Panc1 (cell line): Measurements from ENCODE around the gene UGT1A8. TPM values are rescaled to one million over a fixed set of nuclear protein-coding genes. Genes with fewer than 3 reads are reported as not detected.

Experiments used
- ATAC-seq: fragments of 200-7000 bp; cut with Tn5 transposase; 2 replicates; pipeline ENCODE4 v1.9.1; 2020; ENCODE audit warnings: mild to moderate bottlenecking, moderate library complexity
- BruUV-seq: library from RNA; stranded (reverse); fragments of 400-500 nt; replicated peaks from 2 replicates; lab custom pipeline; 2021; lab: Mats Ljungman, UMichigan
- CTCF ChIA-PET: fragments of 300-600 bp; sonication (Branson Sonifier 250); formaldehyde crosslinking; loops from one replicate; lab custom pipeline; 2022; ENCODE audit warnings: antibody characterized with exemption; lab: Charles Lee
- POLR2A ChIA-PET: fragments of 300-600 bp; sonication (Branson Sonifier 250); formaldehyde crosslinking; loops from one replicate; lab custom pipeline; 2022; ENCODE audit warnings: antibody characterized with exemption; lab: Charles Lee
- DNase-seq: peaks from one replicate; pipeline ENCODE4 v3.0.0-alpha.2; 2010; ENCODE audit warnings: low read depth, low spot score
- H3K27ac ChIP-seq: 2 replicates; pipeline ENCODE4 v1.5.1; 2011; ENCODE audit warnings: mild to moderate bottlenecking, low read length, inconsistent platforms
- H3K27me3 ChIP-seq: fragments of 200-500 bp; sonication (Bioruptor generic); 2 replicates; pipeline ENCODE4 v1.6.0; 2014; ENCODE audit warnings: low read length, inconsistent platforms; ENCODE audit not compliant: control insufficient read depth, insufficient read depth
- H3K36me3 ChIP-seq: fragments of 200-500 bp; sonication (Bioruptor generic); 2 replicates; pipeline ENCODE4 v1.5.1; 2014; ENCODE audit warnings: inconsistent platforms, mild to moderate bottlenecking, low read length, moderate library complexity; ENCODE audit not compliant: control insufficient read depth, insufficient read depth
- H3K4me1 ChIP-seq: 2 replicates; pipeline ENCODE4 v1.5.1; 2011; ENCODE audit warnings: inconsistent platforms, mild to moderate bottlenecking, low read length, moderate library complexity; ENCODE audit not compliant: control insufficient read depth, insufficient read depth
- H3K4me3 ChIP-seq, 2 experiments: 2 replicates each; pipeline ENCODE4 v1.5.1; 2011 to 2012; ENCODE audit warnings: low read depth in 2 of 2, low read length in 2 of 2, mild to moderate bottlenecking in 2 of 2, inconsistent platforms in 1 of 2, moderate library complexity in 1 of 2
- H3K9me3 ChIP-seq: fragments of 200-500 bp; sonication (Bioruptor generic); 2 replicates; pipeline ENCODE4 v1.5.1; 2014; ENCODE audit warnings: low read depth, mild to moderate bottlenecking, inconsistent platforms, low read length, moderate library complexity; ENCODE audit not compliant: control insufficient read depth, insufficient read depth
- POLR2AphosphoS5 ChIP-seq: IDR thresholded peaks from 2 replicates; pipeline ENCODE4 v1.6.1; 2012; ENCODE audit warnings: mild to moderate bottlenecking, low read depth, low read length, moderate library complexity
- SIN3A ChIP-seq: IDR thresholded peaks from 2 replicates; pipeline ENCODE4 v1.6.1; 2012; ENCODE audit warnings: low read depth, mild to moderate bottlenecking, low read length, moderate library complexity, borderline replicate concordance; ENCODE audit not compliant: insufficient read depth
- TCF7L2 ChIP-seq: IDR thresholded peaks from 2 replicates; pipeline ENCODE4 v1.6.1; 2011; ENCODE audit warnings: mild to moderate bottlenecking, low read depth, low read length, inconsistent platforms
- in situ Hi-C: cut with HindIII; loops from 2 replicates; pipeline ENCODE4 v1.10.0; 2016; ENCODE audit warnings: low sequenced_read_pairs, low pct_unique_long_range_greater_than_20kb
- intact Hi-C: fragments of 100-400 bp; cut with micrococcal nuclease; formaldehyde crosslinking; loops from one replicate; pipeline ENCODE4 v1.10.0; 2022; ENCODE audit not compliant: unreplicated experiment
- total RNA-seq: library from RNA; stranded (reverse); gene quantifications from one replicate; pipeline ENCODE4 v1.2.1, GENCODE V29; 2021; ENCODE audit not compliant: unreplicated experiment
- TF ChIP-seq, protein P1 (sequence below): fragments of 450-650 bp; IDR thresholded peaks from 2 replicates; pipeline ENCODE4 v1.5.1; 2017; ENCODE audit warnings: mild to moderate bottlenecking
- TF ChIP-seq, protein P2 (sequence below), 2 experiments: IDR thresholded peaks; 2 replicates each; pipeline ENCODE4 v1.6.1; 2011 to 2012; ENCODE audit warnings: low read depth in 2 of 2, control low read depth in 1 of 2, low read length in 1 of 2, mild to moderate bottlenecking in 1 of 2, moderate library complexity in 1 of 2; ENCODE audit not compliant: insufficient read depth in 1 of 2

The UGT1A8 gene
- total RNA-seq, 1 experiment from 2014 or later, result 0.15 TPM

- TF ChIP-seq SIN3A, result no peak
- TF ChIP-seq, protein P1, sequence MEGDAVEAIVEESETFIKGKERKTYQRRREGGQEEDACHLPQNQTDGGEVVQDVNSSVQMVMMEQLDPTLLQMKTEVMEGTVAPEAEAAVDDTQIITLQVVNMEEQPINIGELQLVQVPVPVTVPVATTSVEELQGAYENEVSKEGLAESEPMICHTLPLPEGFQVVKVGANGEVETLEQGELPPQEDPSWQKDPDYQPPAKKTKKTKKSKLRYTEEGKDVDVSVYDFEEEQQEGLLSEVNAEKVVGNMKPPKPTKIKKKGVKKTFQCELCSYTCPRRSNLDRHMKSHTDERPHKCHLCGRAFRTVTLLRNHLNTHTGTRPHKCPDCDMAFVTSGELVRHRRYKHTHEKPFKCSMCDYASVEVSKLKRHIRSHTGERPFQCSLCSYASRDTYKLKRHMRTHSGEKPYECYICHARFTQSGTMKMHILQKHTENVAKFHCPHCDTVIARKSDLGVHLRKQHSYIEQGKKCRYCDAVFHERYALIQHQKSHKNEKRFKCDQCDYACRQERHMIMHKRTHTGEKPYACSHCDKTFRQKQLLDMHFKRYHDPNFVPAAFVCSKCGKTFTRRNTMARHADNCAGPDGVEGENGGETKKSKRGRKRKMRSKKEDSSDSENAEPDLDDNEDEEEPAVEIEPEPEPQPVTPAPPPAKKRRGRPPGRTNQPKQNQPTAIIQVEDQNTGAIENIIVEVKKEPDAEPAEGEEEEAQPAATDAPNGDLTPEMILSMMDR, result no peak
- intact Hi-C loops, result no loop called here
- DNase-seq (no peak), ATAC-seq (no peak)
- ChIA-PET POLR2A (no interaction called here), CTCF (no interaction called here)
- no TSS peak for BruUV-seq
- Histone ChIP-seq H3K9me3 (no peaks in the 10 kb centered on the region), H3K27me3 (no peaks in the 10 kb centered on the region; the same call in 1 of the 2 replicates), H3K4me1 (no peaks in the 10 kb centered on the region), H3K36me3 (no peaks in the 10 kb centered on the region), H3K27ac (no peak overlapping the region), H3K4me3 (no peak overlapping the region)
- in situ Hi-C loops, result no loop called here
Observed at GRCh38 chr2:233803994-233804393, 186.6 kb downstream of the UGT1A8 start.

DNA sequence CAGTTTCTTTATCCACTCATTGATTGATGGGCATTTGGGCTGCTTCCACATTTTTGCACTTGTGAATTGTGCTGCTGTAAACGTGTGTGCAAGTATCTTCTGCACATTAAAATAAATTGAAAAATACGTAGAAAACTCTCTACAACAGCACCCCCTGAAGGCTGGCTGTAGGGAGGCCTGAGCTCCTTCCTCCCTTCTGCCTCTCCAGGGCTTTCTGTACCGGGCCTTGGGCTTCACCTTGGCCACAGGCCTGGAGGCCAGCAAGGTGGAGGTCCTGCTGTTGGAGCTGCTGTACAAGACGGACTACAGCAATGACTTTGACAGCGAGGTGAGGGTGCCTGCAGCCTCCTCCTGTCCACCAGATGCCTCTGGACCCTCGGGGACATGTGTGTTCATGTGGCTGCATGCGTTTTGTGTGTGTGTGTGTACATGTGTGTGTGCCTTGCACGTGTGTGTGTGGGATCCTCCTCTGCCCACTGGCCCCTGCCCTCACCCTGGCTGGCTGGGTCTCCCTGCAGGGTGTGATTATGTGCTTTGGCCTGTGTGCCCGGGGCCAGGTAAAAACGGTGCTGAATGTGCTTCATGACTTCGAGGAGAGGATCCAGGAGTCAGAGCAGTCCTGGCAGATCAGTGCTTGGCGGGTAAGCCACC lies 189.9 kb downstream of the UGT1A8 start:
- intact Hi-C loops, result no loop called here
- Histone ChIP-seq H3K27me3 (no peaks in the 10 kb centered on the region; the same call in 1 of the 2 replicates), H3K36me3 (no peaks in the 10 kb centered on the region), H3K4me1 (no peaks in the 10 kb centered on the region), H3K9me3 (no peaks in the 10 kb centered on the region), H3K4me3 (no peak overlapping the region), H3K27ac (no peak overlapping the region)
- no peak for ATAC-seq
- CTCF ChIA-PET, result no interaction called here
- DNase-seq, result no peak
- in situ Hi-C loops, result no loop called here
- TF ChIP-seq TCF7L2 (no peak), SIN3A (no peak), POLR2AphosphoS5 (no peak)
- TF ChIP-seq, protein P2, sequence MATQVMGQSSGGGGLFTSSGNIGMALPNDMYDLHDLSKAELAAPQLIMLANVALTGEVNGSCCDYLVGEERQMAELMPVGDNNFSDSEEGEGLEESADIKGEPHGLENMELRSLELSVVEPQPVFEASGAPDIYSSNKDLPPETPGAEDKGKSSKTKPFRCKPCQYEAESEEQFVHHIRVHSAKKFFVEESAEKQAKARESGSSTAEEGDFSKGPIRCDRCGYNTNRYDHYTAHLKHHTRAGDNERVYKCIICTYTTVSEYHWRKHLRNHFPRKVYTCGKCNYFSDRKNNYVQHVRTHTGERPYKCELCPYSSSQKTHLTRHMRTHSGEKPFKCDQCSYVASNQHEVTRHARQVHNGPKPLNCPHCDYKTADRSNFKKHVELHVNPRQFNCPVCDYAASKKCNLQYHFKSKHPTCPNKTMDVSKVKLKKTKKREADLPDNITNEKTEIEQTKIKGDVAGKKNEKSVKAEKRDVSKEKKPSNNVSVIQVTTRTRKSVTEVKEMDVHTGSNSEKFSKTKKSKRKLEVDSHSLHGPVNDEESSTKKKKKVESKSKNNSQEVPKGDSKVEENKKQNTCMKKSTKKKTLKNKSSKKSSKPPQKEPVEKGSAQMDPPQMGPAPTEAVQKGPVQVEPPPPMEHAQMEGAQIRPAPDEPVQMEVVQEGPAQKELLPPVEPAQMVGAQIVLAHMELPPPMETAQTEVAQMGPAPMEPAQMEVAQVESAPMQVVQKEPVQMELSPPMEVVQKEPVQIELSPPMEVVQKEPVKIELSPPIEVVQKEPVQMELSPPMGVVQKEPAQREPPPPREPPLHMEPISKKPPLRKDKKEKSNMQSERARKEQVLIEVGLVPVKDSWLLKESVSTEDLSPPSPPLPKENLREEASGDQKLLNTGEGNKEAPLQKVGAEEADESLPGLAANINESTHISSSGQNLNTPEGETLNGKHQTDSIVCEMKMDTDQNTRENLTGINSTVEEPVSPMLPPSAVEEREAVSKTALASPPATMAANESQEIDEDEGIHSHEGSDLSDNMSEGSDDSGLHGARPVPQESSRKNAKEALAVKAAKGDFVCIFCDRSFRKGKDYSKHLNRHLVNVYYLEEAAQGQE (IDR thresholded peaks at IDR 0.05; ENCODE audit: insufficient read depth in 1 of 2, low read depth in 2 of 2, low read length in 1 of 2), result no peak
- TF ChIP-seq, protein P1, result no peak
- POLR2A ChIA-PET, result no interaction called here
- no TSS peak for BruUV-seq
